ENCODE measurements around the gene TRDN. TPM values are rescaled to one million over a fixed set of nuclear protein-coding genes. Genes with fewer than 3 reads are reported as not detected.

Gene TRDN
- total RNA-seq, 1 experiment from 2014 or later, result 39.8 TPM

DNA sequence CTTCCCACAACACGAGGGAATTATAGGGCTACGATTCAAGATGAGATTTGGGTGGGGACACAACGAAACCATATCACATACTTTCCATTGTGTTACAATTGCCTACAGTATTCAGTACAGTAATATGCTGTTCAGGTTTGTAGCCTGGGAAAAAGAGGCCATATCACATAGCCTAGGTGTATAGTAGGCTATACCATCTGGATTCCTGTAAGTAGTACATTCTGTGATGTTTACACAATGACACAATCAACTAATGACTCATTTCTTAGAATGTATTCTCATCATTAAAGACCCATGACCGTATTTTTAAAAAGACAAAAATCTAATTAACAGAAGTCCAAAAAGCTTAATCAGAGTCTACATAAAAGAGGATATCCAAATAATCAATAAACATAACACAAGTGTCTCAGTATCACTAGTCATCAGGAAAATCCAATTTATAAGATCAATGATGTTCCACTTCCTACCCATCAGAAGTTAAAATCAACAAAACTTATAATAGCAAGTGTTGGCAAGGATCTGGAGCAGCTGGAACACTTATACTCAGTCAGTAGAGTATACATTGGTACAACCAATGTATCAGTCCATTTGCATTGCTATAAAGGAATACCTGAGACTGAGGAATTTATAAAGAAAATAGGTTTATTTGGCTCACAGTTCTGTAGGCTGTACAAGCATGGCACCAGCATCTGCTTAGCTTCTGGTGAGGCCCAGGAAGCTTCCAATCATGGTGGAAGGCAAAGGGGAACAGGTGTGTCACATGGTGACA, 424.8 kb downstream of the TRDN start (continued):
- TF ChIP-seq, protein P1, sequence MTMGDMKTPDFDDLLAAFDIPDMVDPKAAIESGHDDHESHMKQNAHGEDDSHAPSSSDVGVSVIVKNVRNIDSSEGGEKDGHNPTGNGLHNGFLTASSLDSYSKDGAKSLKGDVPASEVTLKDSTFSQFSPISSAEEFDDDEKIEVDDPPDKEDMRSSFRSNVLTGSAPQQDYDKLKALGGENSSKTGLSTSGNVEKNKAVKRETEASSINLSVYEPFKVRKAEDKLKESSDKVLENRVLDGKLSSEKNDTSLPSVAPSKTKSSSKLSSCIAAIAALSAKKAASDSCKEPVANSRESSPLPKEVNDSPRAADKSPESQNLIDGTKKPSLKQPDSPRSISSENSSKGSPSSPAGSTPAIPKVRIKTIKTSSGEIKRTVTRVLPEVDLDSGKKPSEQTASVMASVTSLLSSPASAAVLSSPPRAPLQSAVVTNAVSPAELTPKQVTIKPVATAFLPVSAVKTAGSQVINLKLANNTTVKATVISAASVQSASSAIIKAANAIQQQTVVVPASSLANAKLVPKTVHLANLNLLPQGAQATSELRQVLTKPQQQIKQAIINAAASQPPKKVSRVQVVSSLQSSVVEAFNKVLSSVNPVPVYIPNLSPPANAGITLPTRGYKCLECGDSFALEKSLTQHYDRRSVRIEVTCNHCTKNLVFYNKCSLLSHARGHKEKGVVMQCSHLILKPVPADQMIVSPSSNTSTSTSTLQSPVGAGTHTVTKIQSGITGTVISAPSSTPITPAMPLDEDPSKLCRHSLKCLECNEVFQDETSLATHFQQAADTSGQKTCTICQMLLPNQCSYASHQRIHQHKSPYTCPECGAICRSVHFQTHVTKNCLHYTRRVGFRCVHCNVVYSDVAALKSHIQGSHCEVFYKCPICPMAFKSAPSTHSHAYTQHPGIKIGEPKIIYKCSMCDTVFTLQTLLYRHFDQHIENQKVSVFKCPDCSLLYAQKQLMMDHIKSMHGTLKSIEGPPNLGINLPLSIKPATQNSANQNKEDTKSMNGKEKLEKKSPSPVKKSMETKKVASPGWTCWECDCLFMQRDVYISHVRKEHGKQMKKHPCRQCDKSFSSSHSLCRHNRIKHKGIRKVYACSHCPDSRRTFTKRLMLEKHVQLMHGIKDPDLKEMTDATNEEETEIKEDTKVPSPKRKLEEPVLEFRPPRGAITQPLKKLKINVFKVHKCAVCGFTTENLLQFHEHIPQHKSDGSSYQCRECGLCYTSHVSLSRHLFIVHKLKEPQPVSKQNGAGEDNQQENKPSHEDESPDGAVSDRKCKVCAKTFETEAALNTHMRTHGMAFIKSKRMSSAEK (CRISPR knock-in tag; IDR thresholded peaks at IDR 0.05; ENCODE audit: borderline replicate concordance), result no peak
- TF ChIP-seq EMX1 (CRISPR knock-in tag; IDR thresholded peaks at IDR 0.05), result no peak
- no peak for TF ChIP-seq KAT7 (CRISPR knock-in tag; IDR thresholded peaks at IDR 0.05; ENCODE audit: borderline replicate concordance)
- no peak for TF ChIP-seq SMAD4 (CRISPR knock-in tag; IDR thresholded peaks at IDR 0.05)
- no peak for TF ChIP-seq JAZF1 (CRISPR knock-in tag; IDR thresholded peaks at IDR 0.05)
- TF ChIP-seq, protein P2, sequence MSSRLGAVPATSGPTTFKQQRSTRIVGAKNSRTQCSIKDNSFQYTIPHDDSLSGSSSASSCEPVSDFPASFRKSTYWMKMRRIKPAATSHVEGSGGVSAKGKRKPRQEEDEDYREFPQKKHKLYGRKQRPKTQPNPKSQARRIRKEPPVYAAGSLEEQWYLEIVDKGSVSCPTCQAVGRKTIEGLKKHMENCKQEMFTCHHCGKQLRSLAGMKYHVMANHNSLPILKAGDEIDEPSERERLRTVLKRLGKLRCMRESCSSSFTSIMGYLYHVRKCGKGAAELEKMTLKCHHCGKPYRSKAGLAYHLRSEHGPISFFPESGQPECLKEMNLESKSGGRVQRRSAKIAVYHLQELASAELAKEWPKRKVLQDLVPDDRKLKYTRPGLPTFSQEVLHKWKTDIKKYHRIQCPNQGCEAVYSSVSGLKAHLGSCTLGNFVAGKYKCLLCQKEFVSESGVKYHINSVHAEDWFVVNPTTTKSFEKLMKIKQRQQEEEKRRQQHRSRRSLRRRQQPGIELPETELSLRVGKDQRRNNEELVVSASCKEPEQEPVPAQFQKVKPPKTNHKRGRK (CRISPR knock-in tag; IDR thresholded peaks at IDR 0.05; ENCODE audit: borderline replicate concordance), result no peak

DNA sequence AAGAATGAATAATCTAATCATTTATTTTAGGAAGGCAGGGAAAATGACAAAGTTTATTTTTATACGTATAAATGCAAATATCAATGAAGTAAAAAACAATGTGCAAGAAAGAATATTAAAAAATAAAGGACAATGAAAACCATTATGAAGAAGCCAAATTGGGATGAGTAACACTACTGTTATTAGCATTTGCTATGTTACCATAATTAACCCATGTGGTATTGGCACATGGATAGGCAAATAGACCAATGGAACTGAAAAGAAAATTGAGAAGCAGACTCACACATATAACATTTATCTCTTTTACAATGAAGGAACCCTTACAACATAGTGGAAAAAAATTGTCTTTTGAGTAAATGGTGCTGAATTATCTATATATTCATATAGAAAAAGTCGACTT, 426.1 kb downstream of the TRDN start:
- POLR2A ChIA-PET, result no interaction called here
- Mint-ChIP-seq H3K4me1 (peaks cover 17% of the 10 kb centered on the region), H3K27ac (no peak overlapping the region), H3K36me3 (no peaks in the 10 kb centered on the region), H3K27me3 (ENCODE audit: low read depth) (no peaks in the 10 kb centered on the region), H3K4me3 (no peak overlapping the region), H3K9me3 (no peaks in the 10 kb centered on the region)
- no peak for DNase-seq (ENCODE audit: low spot score)
- TF ChIP-seq, protein P3, sequence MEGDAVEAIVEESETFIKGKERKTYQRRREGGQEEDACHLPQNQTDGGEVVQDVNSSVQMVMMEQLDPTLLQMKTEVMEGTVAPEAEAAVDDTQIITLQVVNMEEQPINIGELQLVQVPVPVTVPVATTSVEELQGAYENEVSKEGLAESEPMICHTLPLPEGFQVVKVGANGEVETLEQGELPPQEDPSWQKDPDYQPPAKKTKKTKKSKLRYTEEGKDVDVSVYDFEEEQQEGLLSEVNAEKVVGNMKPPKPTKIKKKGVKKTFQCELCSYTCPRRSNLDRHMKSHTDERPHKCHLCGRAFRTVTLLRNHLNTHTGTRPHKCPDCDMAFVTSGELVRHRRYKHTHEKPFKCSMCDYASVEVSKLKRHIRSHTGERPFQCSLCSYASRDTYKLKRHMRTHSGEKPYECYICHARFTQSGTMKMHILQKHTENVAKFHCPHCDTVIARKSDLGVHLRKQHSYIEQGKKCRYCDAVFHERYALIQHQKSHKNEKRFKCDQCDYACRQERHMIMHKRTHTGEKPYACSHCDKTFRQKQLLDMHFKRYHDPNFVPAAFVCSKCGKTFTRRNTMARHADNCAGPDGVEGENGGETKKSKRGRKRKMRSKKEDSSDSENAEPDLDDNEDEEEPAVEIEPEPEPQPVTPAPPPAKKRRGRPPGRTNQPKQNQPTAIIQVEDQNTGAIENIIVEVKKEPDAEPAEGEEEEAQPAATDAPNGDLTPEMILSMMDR (IDR thresholded peaks at IDR 0.05), result no peak
- TF ChIP-seq OVOL2 (CRISPR knock-in tag; IDR thresholded peaks at IDR 0.05; ENCODE audit: borderline replicate concordance), result no peak
- TF ChIP-seq, protein P1 (CRISPR knock-in tag; IDR thresholded peaks at IDR 0.05; ENCODE audit: borderline replicate concordance), result no peak
- ATAC-seq, result no peak
- CTCF ChIA-PET, result no interaction called here

DNA sequence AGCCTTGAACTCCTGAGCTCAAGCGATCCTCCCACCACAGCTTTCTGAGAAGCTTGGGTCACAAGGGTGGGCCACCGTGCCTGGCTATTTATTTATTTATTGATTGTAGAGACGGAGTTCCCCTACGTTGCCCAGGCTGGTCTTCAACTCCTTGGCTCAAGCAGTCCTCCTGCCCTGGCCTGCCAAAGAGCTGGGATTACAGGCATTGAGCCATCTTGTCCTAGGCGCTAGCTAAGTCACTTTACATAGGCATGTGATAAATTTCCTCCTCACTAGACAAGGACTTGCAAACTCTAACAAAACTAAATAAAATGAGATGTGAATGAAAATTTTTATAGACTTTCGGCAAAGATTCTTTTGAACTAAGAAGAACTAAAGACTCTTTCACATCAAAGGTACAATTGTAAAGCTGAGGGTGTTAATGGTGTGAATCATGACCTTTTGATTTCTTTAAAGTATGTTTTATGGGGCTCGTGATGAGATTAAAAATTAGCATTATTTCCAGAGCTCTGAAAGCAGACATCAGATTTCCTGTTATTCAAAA, 428.7 kb downstream of the TRDN start:
- H3K4me3 Mint-ChIP-seq, result no peak overlapping the region
- peaks cover under 1% of the 10 kb centered on the region for H3K36me3 Mint-ChIP-seq
- ATAC-seq (no peak; the same call in 1 of the 2 replicates), DNase-seq (ENCODE audit: low spot score) (no peak)
- H3K27ac Mint-ChIP-seq, result no peak overlapping the region
- peaks cover 18% of the 10 kb centered on the region for H3K4me1 Mint-ChIP-seq
- POLR2A ChIA-PET, result no interaction called here
- peaks cover 1% of the 10 kb centered on the region for H3K9me3 Mint-ChIP-seq
- H3K27me3 Mint-ChIP-seq (ENCODE audit: low read depth), result peaks cover under 1% of the 10 kb centered on the region
- CTCF ChIA-PET, result no interaction called here
- TF ChIP-seq MYBL2 (CRISPR knock-in tag; IDR thresholded peaks at IDR 0.05) (no peak), EMX1 (CRISPR knock-in tag; IDR thresholded peaks at IDR 0.05) (no peak), FOXK1 (CRISPR knock-in tag; IDR thresholded peaks at IDR 0.05) (no peak), SP1 (CRISPR knock-in tag; conservative IDR thresholded peaks at IDR 0.05) (no peak), GRHL2 (CRISPR knock-in tag; IDR thresholded peaks at IDR 0.05; ENCODE audit: insufficient replicate concordance, severe bottlenecking) (no peak), NFATC4 (CRISPR knock-in tag; IDR thresholded peaks at IDR 0.05) (no peak), KAT7 (CRISPR knock-in tag; IDR thresholded peaks at IDR 0.05; ENCODE audit: borderline replicate concordance) (no peak), ZNF263 (CRISPR knock-in tag; IDR thresholded peaks at IDR 0.05; ENCODE audit: low read depth) (no peak)
- TF ChIP-seq, protein P4, sequence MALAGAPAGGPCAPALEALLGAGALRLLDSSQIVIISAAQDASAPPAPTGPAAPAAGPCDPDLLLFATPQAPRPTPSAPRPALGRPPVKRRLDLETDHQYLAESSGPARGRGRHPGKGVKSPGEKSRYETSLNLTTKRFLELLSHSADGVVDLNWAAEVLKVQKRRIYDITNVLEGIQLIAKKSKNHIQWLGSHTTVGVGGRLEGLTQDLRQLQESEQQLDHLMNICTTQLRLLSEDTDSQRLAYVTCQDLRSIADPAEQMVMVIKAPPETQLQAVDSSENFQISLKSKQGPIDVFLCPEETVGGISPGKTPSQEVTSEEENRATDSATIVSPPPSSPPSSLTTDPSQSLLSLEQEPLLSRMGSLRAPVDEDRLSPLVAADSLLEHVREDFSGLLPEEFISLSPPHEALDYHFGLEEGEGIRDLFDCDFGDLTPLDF (CRISPR knock-in tag; IDR thresholded peaks at IDR 0.05), result no peak
- TF ChIP-seq, protein P5, sequence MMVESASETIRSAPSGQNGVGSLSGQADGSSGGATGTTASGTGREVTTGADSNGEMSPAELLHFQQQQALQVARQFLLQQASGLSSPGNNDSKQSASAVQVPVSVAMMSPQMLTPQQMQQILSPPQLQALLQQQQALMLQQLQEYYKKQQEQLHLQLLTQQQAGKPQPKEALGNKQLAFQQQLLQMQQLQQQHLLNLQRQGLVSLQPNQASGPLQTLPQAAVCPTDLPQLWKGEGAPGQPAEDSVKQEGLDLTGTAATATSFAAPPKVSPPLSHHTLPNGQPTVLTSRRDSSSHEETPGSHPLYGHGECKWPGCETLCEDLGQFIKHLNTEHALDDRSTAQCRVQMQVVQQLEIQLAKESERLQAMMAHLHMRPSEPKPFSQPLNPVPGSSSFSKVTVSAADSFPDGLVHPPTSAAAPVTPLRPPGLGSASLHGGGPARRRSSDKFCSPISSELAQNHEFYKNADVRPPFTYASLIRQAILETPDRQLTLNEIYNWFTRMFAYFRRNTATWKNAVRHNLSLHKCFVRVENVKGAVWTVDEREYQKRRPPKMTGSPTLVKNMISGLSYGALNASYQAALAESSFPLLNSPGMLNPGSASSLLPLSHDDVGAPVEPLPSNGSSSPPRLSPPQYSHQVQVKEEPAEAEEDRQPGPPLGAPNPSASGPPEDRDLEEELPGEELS (CRISPR knock-in tag; IDR thresholded peaks at IDR 0.05), result no peak
